Frontal cortex (tissue), 4 donors: ENCODE results near the gene MAP4K4. TPM values are rescaled to one million over a fixed set of nuclear protein-coding genes. Genes with fewer than 3 reads are reported as not detected.

ENCODE experiments used
- DNase-seq, 2 donors: peaks; one replicate each; pipeline ENCODE4 v3.0.0; 2012; ENCODE audit warnings: low spot score in 2 of 2
- FAIRE-seq: peaks from 2 replicates; lab custom pipeline; 2012; peaks lifted over from hg19 to GRCh38; lab: Jason Lieb, UNC
- total RNA-seq: library from RNA; depleted of rRNA; stranded (reverse); fragments of >200 nt; gene quantifications from one replicate; pipeline ENCODE4 v1.2.3, GENCODE V29; 2014
- donor health status: control.
- donor health status: control.
- donor health status: control.

Gene MAP4K4
- total RNA-seq, 1 donor from 2014 or later: 161 TPM

- no peak for DNase-seq
- FAIRE-seq: no peak
These were observed 81.7 kb downstream of the MAP4K4 start for GRCh38 chr2:101779190-101779589.

GRCh38 chr2:101779656-101780055, 82.1 kb downstream of the MAP4K4 start:
- DNase-seq (no peak), FAIRE-seq (no peak)

- DNase-seq (no peak), FAIRE-seq (no peak)
These were observed 83.8 kb downstream of the MAP4K4 start for GRCh38 chr2:101781326-101781725.

- DNase-seq: no peak
- no peak for FAIRE-seq
These were observed 84.4 kb downstream of the MAP4K4 start for GRCh38 chr2:101781791-101782426.

- FAIRE-seq (no peak), DNase-seq (no peak)
These were observed 84.9 kb downstream of the MAP4K4 start for GRCh38 chr2:101782427-101782792.

GRCh38 chr2:101787097-101787496, 89.6 kb downstream of the MAP4K4 start:
- FAIRE-seq: no peak
- no peak for DNase-seq

- no peak for DNase-seq
- FAIRE-seq: no peak
These were observed 91.1 kb downstream of the MAP4K4 start for GRCh38 chr2:101788565-101788964.

- no peak for FAIRE-seq
- no peak for DNase-seq
These were observed 91.8 kb downstream of the MAP4K4 start for GRCh38 chr2:101788995-101789970.

GRCh38 chr2:101790416-101790815, 92.9 kb downstream of the MAP4K4 start:
- FAIRE-seq (peak; percentile 24), DNase-seq (no peak)

- DNase-seq: no peak
- no peak for FAIRE-seq
These were observed 93.3 kb downstream of the MAP4K4 start for GRCh38 chr2:101790857-101791256.

GRCh38 chr2:101792208-101792607, 94.7 kb downstream of the MAP4K4 start:
- no peak for FAIRE-seq

GRCh38 chr2:101793277-101793969, 95.9 kb downstream of the MAP4K4 start:
- no peak for DNase-seq
- FAIRE-seq: no peak

More at GRCh38 chr2:101792208-101792607, 94.7 kb downstream of the MAP4K4 start:
- DNase-seq: no peak

- FAIRE-seq: no peak
- DNase-seq: no peak
These were observed 96.6 kb downstream of the MAP4K4 start for GRCh38 chr2:101794141-101794540.

GRCh38 chr2:101795033-101795432, 97.5 kb downstream of the MAP4K4 start:
- DNase-seq (no peak), FAIRE-seq (no peak)

GRCh38 chr2:101796825-101797600, 99.5 kb downstream of the MAP4K4 start:
- FAIRE-seq: no peak
- DNase-seq: no peak

GRCh38 chr2:101801496-101801895, 104.0 kb downstream of the MAP4K4 start:
- FAIRE-seq (no peak), DNase-seq (no peak)

GRCh38 chr2:101802329-101802728, 104.8 kb downstream of the MAP4K4 start:
- no peak for FAIRE-seq
- DNase-seq: no peak

GRCh38 chr2:101803128-101803527, 105.6 kb downstream of the MAP4K4 start:
- DNase-seq: no peak
- FAIRE-seq: no peak

GRCh38 chr2:101803945-101804696, 106.6 kb downstream of the MAP4K4 start:
- DNase-seq (no peak), FAIRE-seq (no peak)
